RWPE2 (cell line): ENCODE data around the gene DPP10.
"Not testable (repeated sequence)": the region's sequence is repeated elsewhere in the genome, so short reads cannot be mapped to it uniquely, and the experiment has no call there.

Experiments
- ATAC-seq: fragments of 200-7000 bp; cut with Tn5 transposase; 3 replicates; pipeline ENCODE4 v1.9.1; 2021; ENCODE audit warnings: low read depth
- DNase-seq: peaks from one replicate; pipeline ENCODE4 v3.0.0-alpha.2; 2020; ENCODE audit warnings: low spot score
- H3K27ac ChIP-seq: fragments of 450-650 bp; 2 replicates; pipeline ENCODE4 v1.5.1; 2017; ENCODE audit warnings: mild to moderate bottlenecking; ENCODE audit not compliant: poor library complexity, severe bottlenecking
- H3K27me3 ChIP-seq: fragments of 250-450 bp; sonication (Bioruptor Pico); 2 replicates; pipeline ENCODE4 v1.5.1; 2021; ENCODE audit warnings: mild to moderate bottlenecking, moderate library complexity; ENCODE audit not compliant: insufficient read depth, poor library complexity, severe bottlenecking
- H3K36me3 ChIP-seq: fragments of 250-450 bp; sonication (Bioruptor Pico); 2 replicates; pipeline ENCODE4 v1.5.1; 2020; ENCODE audit warnings: low read depth, mild to moderate bottlenecking, moderate library complexity
- H3K4me1 ChIP-seq: fragments of 250-450 bp; sonication (Bioruptor Pico); 2 replicates; pipeline ENCODE4 v1.5.1; 2021; ENCODE audit warnings: mild to moderate bottlenecking, moderate library complexity; ENCODE audit not compliant: insufficient read depth, poor library complexity, severe bottlenecking
- H3K4me3 ChIP-seq: fragments of 250-450 bp; sonication (Bioruptor Pico); 2 replicates; pipeline ENCODE4 v1.5.1; 2021; ENCODE audit warnings: mild to moderate bottlenecking, moderate library complexity; ENCODE audit not compliant: severe bottlenecking
- H3K9me3 ChIP-seq: fragments of 250-450 bp; sonication (Bioruptor Pico); 2 replicates; pipeline ENCODE4 v1.5.1; 2021; ENCODE audit warnings: mild to moderate bottlenecking, moderate library complexity; ENCODE audit not compliant: severe bottlenecking
- CTCF ChIP-seq: fragments of 450-650 bp; IDR thresholded peaks from one replicate; pipeline ENCODE4 v1.5.1; 2017; ENCODE audit warnings: mild to moderate bottlenecking, moderate library complexity; ENCODE audit not compliant: poor library complexity, severe bottlenecking

DPP10 gene

GRCh38 chr2:114729026-114729425 is 286.6 kb downstream of the DPP10 start:
- no peaks in the 10 kb centered on the region for H3K36me3 ChIP-seq
- no peak overlapping the region for H3K4me3 ChIP-seq
- TF ChIP-seq CTCF = peak; percentile 33
- no peaks in the 10 kb centered on the region for H3K4me1 ChIP-seq
- H3K27me3 ChIP-seq = no peaks in the 10 kb centered on the region
- DNase-seq (no peak), ATAC-seq (no peak)
- H3K9me3 ChIP-seq = no peaks in the 10 kb centered on the region
- H3K27ac ChIP-seq = no peak overlapping the region

- no peak for TF ChIP-seq CTCF
- no peak for DNase-seq
- no peak for ATAC-seq
These were observed 292.7 kb downstream of the DPP10 start for GRCh38 chr2:114735126-114735525.

GRCh38 chr2:114742245-114742644 is 299.8 kb downstream of the DPP10 start:
- Histone ChIP-seq H3K9me3 (no peaks in the 10 kb centered on the region), H3K4me1 (no peaks in the 10 kb centered on the region), H3K27me3 (no peaks in the 10 kb centered on the region), H3K4me3 (no peak overlapping the region), H3K36me3 (no peaks in the 10 kb centered on the region), H3K27ac (no peak overlapping the region)
- DNase-seq (no peak), ATAC-seq (no peak)
- TF ChIP-seq CTCF = no peak

More at GRCh38 chr2:114735126-114735525, 292.7 kb downstream of the DPP10 start:
- no peaks in the 10 kb centered on the region for H3K27me3 ChIP-seq
- H3K36me3 ChIP-seq = no peaks in the 10 kb centered on the region
- H3K4me1 ChIP-seq = no peaks in the 10 kb centered on the region
- no peak overlapping the region for H3K4me3 ChIP-seq
- no peak overlapping the region for H3K27ac ChIP-seq
- H3K9me3 ChIP-seq = no peaks in the 10 kb centered on the region

GRCh38 chr2:114745700-114746099 is 303.3 kb downstream of the DPP10 start:
- Histone ChIP-seq H3K9me3 (no peaks in the 10 kb centered on the region), H3K4me3 (no peak overlapping the region), H3K4me1 (no peaks in the 10 kb centered on the region), H3K27ac (no peak overlapping the region), H3K27me3 (no peaks in the 10 kb centered on the region), H3K36me3 (no peaks in the 10 kb centered on the region)
- ATAC-seq (no peak), DNase-seq (no peak)
- no peak for TF ChIP-seq CTCF

- DNase-seq, H3K4me3 ChIP-seq, H3K27me3 ChIP-seq, H3K27ac ChIP-seq, H3K36me3 ChIP-seq, H3K9me3 ChIP-seq, H3K4me1 ChIP-seq, ATAC-seq: not testable (repeated sequence)
These were observed 305.7 kb downstream of the DPP10 start for GRCh38 chr2:114748175-114748574.
